Fibroblast of skin of abdomen (primary cell): ENCODE results near the gene NF1.

Experiments
- DNase-seq: peaks from one replicate; pipeline ENCODE4 v3.0.0-alpha.2; 2013

Gene NF1

GRCh38 chr17:31200287-31200686 lies 105.5 kb downstream of the NF1 start:
- DNase-seq = no peak

DNA sequence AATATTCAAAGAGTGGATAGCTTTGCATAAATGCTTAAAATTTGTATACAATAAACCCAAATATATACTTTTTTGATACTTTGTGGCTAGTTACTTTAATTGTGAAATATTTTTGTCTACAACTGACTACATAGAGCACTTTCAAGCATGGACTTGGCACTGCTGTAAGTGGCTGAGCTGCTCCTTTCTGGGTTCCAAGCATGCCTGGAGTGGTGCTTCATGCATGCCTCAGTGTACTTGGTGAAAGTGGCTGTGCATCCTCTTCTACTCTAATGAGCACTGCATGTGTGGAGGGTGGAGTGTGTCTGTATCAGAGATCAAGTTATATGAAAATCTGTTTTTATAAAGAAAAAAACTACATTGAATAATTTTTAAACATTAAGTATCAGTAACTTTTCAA lies 108.2 kb downstream of the NF1 start:
- DNase-seq = peak; percentile 43

GRCh38 chr17:31211352-31212012 lies 116.7 kb downstream of the NF1 start:
- peak; percentile 26 for DNase-seq

GRCh38 chr17:31216031-31216751 lies 121.4 kb downstream of the NF1 start:
- DNase-seq = peak; percentile 85

GRCh38 chr17:31224366-31224765 lies 129.6 kb downstream of the NF1 start:
- DNase-seq = no peak

DNA sequence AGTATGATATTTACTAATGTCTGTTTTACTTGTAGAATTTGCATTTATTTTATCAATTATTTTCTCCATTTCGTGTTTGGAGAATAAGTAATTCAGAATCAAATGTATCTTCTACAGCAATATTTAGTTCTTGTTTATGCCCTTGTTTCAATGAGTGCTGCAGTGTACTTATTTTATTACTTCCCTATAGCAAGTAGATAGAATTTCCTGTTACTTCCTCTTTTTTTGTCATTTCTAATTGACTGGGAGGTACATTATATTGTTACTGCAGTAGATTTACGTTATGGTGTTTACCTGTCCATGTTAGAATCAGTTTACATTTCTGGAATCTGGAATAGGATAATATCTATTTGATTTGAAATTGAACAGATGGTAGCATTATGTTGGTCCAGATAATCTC lies 131.1 kb downstream of the NF1 start:
- no peak for DNase-seq

GRCh38 chr17:31226373-31226772 lies 131.6 kb downstream of the NF1 start:
- no peak for DNase-seq

GRCh38 chr17:31226950-31227349 lies 132.2 kb downstream of the NF1 start:
- no peak for DNase-seq

- no peak for DNase-seq
These were observed 137.1 kb downstream of the NF1 start for GRCh38 chr17:31231852-31232251.

DNA sequence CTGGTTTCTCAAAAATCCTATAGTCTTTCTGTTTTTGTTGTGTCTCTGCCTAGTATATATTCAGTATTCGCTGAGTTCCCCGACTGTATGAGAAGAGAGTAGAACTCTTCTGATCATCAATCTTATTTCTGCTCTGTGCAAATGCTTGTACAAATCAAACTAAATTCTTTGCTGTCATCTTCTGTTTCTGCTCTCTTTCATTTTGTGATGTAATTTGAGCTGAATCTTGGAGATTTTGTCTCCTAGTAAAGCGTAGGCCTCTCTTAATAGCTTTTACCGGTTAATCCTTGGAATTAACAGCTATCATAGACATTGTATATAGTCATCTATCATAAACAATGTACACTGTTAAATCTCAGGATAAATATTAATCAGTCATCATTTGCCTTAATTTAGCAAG lies 140.3 kb downstream of the NF1 start:
- no peak for DNase-seq

GRCh38 chr17:31236137-31236536 lies 141.4 kb downstream of the NF1 start:
- no peak for DNase-seq

- DNase-seq = no peak
These were observed 141.9 kb downstream of the NF1 start for GRCh38 chr17:31236712-31237111.

DNA sequence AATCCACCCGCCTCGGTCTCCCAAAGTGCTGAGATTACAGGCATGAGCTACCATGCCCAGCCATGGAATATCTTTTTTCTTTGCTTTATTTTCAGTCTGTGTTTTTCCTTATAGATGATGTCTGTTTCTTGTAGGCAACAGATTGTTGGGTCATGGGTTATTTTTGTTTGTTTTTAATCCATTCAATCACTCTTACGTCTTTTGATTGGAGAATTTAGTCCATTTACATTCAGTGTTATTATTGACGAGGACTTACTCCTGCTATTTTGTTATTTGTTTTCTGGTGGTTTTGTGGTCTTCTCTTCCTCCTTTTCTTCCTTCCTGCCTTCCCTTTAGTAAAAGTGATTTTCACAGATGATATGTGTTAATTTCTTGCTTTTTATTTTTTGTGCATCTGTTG lies 146.3 kb downstream of the NF1 start:
- no peak for DNase-seq

DNA sequence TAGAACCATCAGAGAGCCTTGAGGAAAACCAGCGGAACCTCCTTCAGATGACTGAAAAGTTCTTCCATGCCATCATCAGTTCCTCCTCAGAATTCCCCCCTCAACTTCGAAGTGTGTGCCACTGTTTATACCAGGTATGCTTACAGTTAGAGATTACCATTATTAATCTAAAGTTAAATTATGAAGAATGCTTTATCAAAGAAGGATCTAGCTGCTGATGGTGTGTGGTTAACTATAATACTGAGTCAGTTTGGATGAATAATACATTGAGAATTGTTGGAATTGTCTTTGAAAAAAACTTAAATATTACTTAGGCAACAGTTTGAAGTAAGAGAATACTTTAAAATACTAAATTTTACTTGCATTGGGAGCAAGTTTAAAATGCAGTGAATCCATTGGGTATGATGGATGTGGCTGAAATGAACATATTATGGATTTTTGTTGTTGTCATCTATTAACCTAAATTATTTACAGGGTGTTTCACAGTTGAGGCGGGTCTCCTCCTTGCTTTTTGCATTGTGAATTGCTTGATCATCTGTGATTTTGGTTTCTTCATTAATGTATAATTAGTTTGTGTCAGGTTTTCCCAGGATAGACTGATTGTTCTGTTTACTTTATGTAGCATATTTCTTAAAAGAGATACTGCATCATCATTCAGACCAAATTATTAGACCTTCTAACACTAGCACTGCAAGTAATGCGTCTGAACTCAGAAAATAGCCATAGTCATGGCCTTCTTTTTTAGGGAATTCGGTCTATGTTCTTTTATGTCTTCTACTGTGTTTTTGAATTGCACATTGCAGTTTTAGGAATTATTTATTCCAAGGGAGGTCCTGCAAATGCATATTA lies 154.4 kb downstream of the NF1 start:
- peak; percentile 77 for DNase-seq

DNA sequence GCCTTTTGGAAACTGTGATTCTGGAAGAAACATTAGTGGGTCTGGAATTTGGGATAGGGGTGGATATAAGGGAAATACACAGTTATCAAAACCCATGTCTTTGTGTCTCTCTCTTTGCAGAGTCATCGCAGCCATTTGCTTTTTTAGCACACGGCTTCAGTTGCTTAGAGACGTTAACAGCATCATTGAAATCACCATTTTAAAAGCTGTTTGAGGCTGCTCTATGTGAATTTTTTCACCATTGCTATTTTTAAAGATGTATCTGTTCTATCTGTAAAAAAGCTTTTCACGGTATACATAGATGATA lies 155.0 kb downstream of the NF1 start:
- no peak for DNase-seq

GRCh38 chr17:31250229-31250628 lies 155.5 kb downstream of the NF1 start:
- DNase-seq = no peak

GRCh38 chr17:31251105-31251969 lies 156.6 kb downstream of the NF1 start:
- DNase-seq = no peak

DNA sequence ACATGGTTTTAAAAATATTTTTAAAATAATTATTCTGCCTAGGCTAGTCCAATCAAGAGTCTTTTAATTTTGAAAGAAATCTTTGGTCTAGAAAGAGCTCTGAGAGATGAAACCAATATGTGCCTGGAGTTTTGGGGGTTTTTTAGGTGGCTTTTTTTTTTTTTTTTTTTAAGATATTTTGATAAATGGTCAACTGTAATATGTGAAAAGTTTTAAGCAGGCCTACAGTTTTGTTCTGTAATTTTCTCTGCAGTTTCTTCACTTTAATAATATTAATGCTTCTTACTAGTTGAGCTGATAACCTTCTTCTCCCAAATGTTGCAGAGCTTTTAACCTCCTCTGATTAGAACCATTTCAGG lies 157.2 kb downstream of the NF1 start:
- DNase-seq = no peak

DNA sequence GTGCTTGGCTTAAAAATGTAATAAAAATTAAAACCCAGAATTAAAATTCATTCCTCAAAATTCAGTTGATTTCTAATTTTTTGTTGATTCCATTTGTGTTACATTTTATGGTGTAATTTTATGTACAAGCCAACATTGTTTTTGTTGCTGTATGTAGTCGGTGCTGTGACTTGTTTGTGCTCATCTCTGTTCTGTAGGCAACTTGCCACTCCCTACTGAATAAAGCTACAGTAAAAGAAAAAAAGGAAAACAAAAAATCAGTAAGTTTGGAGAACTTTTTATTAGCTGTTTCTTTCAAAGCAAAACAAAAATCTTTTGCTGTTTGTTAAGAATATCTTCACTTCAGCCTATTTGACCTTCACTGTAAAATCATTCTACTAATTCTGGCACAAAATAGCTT lies 158.0 kb downstream of the NF1 start:
- DNase-seq = no peak

- DNase-seq = no peak
These were observed 159.9 kb downstream of the NF1 start for GRCh38 chr17:31254654-31255053.

DNA sequence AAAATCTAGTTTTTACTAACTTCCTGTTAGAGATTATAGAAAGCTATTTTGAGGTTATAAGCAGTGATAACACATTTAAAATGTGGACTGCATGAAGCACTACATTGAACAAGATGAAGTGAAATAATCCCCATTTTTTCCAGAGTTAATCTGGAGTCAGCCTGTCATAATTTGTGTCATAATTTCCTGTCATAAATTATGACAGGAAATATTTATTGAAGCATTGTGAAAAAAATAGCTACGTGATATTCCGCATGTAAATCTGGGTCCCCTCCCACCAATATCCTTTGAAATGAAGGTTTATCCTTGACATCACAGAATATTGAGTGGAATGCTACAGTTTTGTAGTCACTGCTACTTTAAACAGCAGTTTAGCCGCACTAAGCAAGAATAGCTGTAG lies 162.2 kb downstream of the NF1 start:
- DNase-seq = no peak

DNA sequence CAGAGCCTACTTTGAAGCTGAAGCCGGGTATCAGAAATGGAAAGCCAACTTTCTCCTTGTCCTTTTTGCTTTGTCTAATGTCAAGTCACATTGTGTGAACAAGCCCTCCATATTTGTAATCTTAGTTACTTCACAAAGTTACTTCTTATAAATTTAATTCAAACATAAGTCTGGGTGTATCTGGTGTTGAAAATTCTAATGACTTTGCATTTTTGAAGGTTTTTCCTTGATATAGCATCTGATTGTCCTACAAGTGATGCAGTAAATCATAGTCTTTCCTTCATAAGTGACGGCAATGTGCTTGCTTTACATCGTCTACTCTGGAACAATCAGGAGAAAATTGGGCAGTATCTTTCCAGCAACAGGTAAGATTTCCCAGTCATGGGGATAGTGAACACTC lies 165.4 kb downstream of the NF1 start:
- DNase-seq = no peak

- no peak for DNase-seq
These were observed 166.8 kb downstream of the NF1 start for GRCh38 chr17:31261601-31262000.
